Kidney (tissue), 14 donors: Measurements from ENCODE around the gene GPI. TPM values are rescaled to one million over a fixed set of nuclear protein-coding genes. Genes with fewer than 3 reads are reported as not detected.

Experiments
- DNase-seq, 5 donors: peaks; one replicate each; pipeline ENCODE4 v3.0.0-alpha.2; 2013 to 2020
- FAIRE-seq: peaks from 2 replicates; lab custom pipeline; 2012; peaks lifted over from hg19 to GRCh38; lab: Jason Lieb, UNC
- H3K27ac ChIP-seq, 2 donors: one replicate each; pipeline ENCODE4 v1.7.0; 2013; ENCODE audit warnings: low read depth in 2 of 2, low read length in 2 of 2, inconsistent platforms in 1 of 2
- H3K27me3 ChIP-seq: one replicate; pipeline ENCODE4 v1.7.1; 2013; ENCODE audit warnings: low read length, inconsistent platforms; ENCODE audit not compliant: control insufficient read depth, insufficient read depth
- H3K36me3 ChIP-seq, 3 donors: one replicate each; pipeline versions ENCODE4 v1.7.0 to v1.7.1; 2013; ENCODE audit warnings: low read length in 3 of 3, control low read depth in 1 of 3, inconsistent platforms in 1 of 3; ENCODE audit not compliant: insufficient read depth in 3 of 3, control insufficient read depth in 2 of 3
- H3K4me1 ChIP-seq, 3 donors: one replicate each; pipeline versions ENCODE4 v1.7.0 to v1.7.1; 2013; ENCODE audit warnings: low read length in 3 of 3, inconsistent platforms in 1 of 3, low read depth in 1 of 3; ENCODE audit not compliant: control insufficient read depth in 2 of 3, insufficient read depth in 2 of 3
- H3K4me3 ChIP-seq, 3 donors: one replicate each; pipeline versions ENCODE4 v1.7.0 to v1.8.1; 2013; ENCODE audit warnings: low read length in 3 of 3, control low read depth in 1 of 3, inconsistent platforms in 1 of 3
- H3K9ac ChIP-seq, 3 donors: one replicate each; pipeline versions ENCODE4 v1.7.0 to v1.7.1; 2013; ENCODE audit warnings: low read length in 3 of 3, control low read depth in 1 of 3, inconsistent platforms in 1 of 3
- H3K9me3 ChIP-seq, 3 donors: one replicate each; pipeline versions ENCODE4 v1.7.0 to v1.7.1; 2013; ENCODE audit warnings: low read length in 3 of 3, control low read depth in 1 of 3, inconsistent platforms in 1 of 3; ENCODE audit not compliant: control insufficient read depth in 2 of 3, insufficient read depth in 1 of 3
- intact Hi-C: fragments of 100-400 bp; cut with DNase I; formaldehyde crosslinking; loops from one replicate; pipeline ENCODE4 v1.11.1; 2022
- polyA plus RNA-seq: library from polyadenylated mRNA; stranded (reverse); fragments of 350-450 nt; fragmentation: Illumina TruSeq; extraction: RNeasy Lipid Tissue Mini Kit (QIAGEN cat#74804); gene quantifications from one replicate; pipeline ENCODE4 v1.2.3, GENCODE V29; 2014; ENCODE audit warnings: low read depth, low replicate concordance; ENCODE audit not compliant: insufficient read depth
- total RNA-seq: library from RNA; stranded (reverse); fragmentation: NEBNext Ultra II Directional; extraction: Animal tissue kit (Norgen Biotek cat#: 25700); gene quantifications from one replicate; pipeline ENCODE4 v1.2.1, GENCODE V29; 2021
- TF ChIP-seq, protein P1 (sequence below): IDR thresholded peaks from 3 replicates; pipeline ENCODE4 v1.5.1; 2012; ENCODE audit warnings: mild to moderate bottlenecking, moderate library complexity, borderline replicate concordance; ENCODE audit not compliant: insufficient read depth; ENCODE audit errors: extremely low read depth
- donor health status: control.
- donor health status: control.
- donor health status: control.
- donor health status: control.
- donor health status: control.
- donor health status: DM: yes; HTN: yes; CAD: no.
- donor health status: Normal renal cell carcinoma (clear cell type).

Gene GPI
- total and polyA plus RNA-seq, 2 donors from 2014 or later = 257 to 315 TPM

GRCh38 chr19:34359954-34360315, 5.1 kb upstream of the GPI start:
- intact Hi-C loops = no loop called here
- TF ChIP-seq, protein P1, sequence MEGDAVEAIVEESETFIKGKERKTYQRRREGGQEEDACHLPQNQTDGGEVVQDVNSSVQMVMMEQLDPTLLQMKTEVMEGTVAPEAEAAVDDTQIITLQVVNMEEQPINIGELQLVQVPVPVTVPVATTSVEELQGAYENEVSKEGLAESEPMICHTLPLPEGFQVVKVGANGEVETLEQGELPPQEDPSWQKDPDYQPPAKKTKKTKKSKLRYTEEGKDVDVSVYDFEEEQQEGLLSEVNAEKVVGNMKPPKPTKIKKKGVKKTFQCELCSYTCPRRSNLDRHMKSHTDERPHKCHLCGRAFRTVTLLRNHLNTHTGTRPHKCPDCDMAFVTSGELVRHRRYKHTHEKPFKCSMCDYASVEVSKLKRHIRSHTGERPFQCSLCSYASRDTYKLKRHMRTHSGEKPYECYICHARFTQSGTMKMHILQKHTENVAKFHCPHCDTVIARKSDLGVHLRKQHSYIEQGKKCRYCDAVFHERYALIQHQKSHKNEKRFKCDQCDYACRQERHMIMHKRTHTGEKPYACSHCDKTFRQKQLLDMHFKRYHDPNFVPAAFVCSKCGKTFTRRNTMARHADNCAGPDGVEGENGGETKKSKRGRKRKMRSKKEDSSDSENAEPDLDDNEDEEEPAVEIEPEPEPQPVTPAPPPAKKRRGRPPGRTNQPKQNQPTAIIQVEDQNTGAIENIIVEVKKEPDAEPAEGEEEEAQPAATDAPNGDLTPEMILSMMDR = no peak
- Histone ChIP-seq H3K36me3 (peaks cover under 1 to 4% (median 3%) of the 10 kb centered on the region in 3 donors), H3K27me3 (no peaks in the 10 kb centered on the region), H3K27ac (peak overlapping the region; percentile 91 to 92), H3K4me1 (peaks cover 0 to 9% (median 0%) of the 10 kb centered on the region in 3 donors), H3K9ac (peak overlapping the region in 2 of 3 donors; percentile 51 to 64), H3K9me3 (no peaks in the 10 kb centered on the region), H3K4me3 (peak overlapping the region; percentile 57 to 71 (median 60))
- DNase-seq (peak in 2 of 5 donors; percentile 62 to 73), FAIRE-seq (no peak)

GRCh38 chr19:34360354-34360909, 4.6 kb upstream of the GPI start:
- Histone ChIP-seq H3K4me3 (no peak overlapping the region), H3K9ac (no peak overlapping the region), H3K36me3 (peaks cover 0 to 3% (median 0%) of the 10 kb centered on the region in 3 donors), H3K27me3 (no peaks in the 10 kb centered on the region), H3K9me3 (no peaks in the 10 kb centered on the region), H3K4me1 (peaks cover 0 to 9% (median 0%) of the 10 kb centered on the region in 3 donors), H3K27ac (no peak overlapping the region)
- TF ChIP-seq, protein P1 = no peak
- DNase-seq (peak in 1 of 5 donors; percentile 51), FAIRE-seq (no peak)
- intact Hi-C loops = no loop called here

DNA sequence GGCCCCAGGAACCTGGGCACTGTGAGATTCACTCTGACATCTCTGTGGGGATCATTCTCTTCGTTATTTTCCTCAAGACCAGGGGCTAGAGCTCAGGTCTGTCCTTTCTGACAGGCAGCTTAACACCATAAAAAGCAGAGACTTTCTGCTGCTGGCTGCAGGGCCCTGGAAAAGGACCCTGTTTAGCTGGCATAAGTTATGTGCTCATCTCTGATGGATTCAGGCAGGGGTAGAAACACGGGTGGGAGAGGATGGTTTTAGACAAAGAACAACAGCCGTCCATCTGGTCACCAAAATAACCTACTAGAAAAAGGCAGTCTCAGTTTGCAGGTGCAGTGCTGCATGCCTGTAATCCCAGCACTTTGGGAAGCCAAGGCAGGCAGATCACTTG, 2.3 kb upstream of the GPI start:
- H3K4me1 ChIP-seq = peaks cover 0 to 26% (median 4%) of the 10 kb centered on the region in 3 donors
- H3K27me3 ChIP-seq = no peaks in the 10 kb centered on the region
- no peaks in the 10 kb centered on the region for H3K9me3 ChIP-seq

More for the DNA sequence above, 2.3 kb upstream of the GPI start:
- H3K9ac ChIP-seq = no peak overlapping the region
- no peak for DNase-seq
- intact Hi-C loops = no loop called here
- TF ChIP-seq, protein P1 = no peak
- no peak overlapping the region for H3K4me3 ChIP-seq
- peaks cover 0 to 8% (median 5%) of the 10 kb centered on the region in 3 donors for H3K36me3 ChIP-seq
- no peak for FAIRE-seq
- no peak overlapping the region for H3K27ac ChIP-seq
